AG09319 (cell line): ENCODE data around the gene ADGRL3.

Experiments
- DNase-seq: peaks from one replicate; pipeline ENCODE4 v3.0.0-alpha.2; 2010; ENCODE audit warnings: low read depth; ENCODE audit errors: extremely low read depth
- TF ChIP-seq, protein P1 (sequence below): IDR thresholded peaks from 2 replicates; pipeline ENCODE4 v1.5.1; 2011; ENCODE audit warnings: low read depth, mild to moderate bottlenecking, inconsistent platforms, low read length, moderate library complexity

Gene ADGRL3

DNA sequence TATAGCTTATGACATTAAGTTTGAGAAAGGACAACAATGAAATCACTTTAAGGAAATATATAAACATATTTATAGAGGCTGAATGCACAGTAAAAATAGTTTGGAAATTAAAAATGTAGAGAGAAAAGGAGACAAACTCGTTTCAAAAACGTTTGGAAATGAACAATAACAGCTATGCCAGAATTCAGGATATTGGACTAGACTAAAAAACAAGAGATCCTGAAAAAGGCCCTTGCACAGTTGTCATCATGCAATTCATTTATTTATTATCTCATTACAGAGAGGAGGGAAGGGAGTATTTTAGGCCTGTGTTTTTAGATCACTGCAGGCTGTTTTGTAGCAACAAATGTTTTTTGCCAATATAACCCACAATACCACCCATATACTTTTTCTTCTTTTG is 527.2 kb downstream of the ADGRL3 start:
- TF ChIP-seq, protein P1, sequence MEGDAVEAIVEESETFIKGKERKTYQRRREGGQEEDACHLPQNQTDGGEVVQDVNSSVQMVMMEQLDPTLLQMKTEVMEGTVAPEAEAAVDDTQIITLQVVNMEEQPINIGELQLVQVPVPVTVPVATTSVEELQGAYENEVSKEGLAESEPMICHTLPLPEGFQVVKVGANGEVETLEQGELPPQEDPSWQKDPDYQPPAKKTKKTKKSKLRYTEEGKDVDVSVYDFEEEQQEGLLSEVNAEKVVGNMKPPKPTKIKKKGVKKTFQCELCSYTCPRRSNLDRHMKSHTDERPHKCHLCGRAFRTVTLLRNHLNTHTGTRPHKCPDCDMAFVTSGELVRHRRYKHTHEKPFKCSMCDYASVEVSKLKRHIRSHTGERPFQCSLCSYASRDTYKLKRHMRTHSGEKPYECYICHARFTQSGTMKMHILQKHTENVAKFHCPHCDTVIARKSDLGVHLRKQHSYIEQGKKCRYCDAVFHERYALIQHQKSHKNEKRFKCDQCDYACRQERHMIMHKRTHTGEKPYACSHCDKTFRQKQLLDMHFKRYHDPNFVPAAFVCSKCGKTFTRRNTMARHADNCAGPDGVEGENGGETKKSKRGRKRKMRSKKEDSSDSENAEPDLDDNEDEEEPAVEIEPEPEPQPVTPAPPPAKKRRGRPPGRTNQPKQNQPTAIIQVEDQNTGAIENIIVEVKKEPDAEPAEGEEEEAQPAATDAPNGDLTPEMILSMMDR: no peak

DNA sequence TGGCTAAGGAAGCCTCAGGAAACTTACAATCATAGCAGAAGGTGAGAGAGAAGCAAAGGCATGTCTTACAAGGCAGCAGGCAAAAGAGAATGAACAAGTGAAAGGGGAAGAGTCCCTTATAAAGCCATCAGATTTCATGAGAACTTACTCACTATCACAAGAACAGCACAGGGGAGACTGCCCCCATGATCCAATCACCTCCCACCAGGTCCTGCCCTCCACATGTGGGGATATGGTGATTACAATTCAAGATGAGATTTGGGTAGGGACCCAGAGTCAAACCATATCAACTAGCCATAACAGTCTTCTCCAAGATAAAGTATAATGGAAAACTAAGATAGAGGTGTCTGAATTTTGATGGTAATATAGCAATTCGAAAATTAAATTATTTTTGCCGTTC is 534.3 kb downstream of the ADGRL3 start:
- no peak for DNase-seq
- TF ChIP-seq, protein P1: no peak

More for the DNA sequence above, 527.2 kb downstream of the ADGRL3 start:
- no peak for DNase-seq

DNA sequence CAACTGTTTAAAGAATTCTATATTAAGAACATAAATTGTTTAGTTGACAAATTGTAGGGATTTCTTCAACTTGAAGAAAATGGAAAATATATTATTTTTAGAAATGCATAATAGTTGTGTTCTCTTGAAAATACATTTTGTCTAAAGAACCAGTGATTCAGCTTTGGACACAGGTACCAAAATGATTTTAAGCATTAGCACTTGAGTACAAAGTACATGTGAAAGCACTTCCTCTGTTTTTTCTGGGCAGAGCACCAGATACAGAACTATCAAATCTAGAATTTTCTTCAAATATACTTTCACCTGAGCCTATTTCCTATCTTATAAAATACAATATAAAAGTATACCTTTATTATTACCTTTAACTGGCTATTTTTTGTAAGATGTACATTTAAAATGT is 539.8 kb downstream of the ADGRL3 start:
- no peak for DNase-seq
- TF ChIP-seq, protein P1: no peak

DNA sequence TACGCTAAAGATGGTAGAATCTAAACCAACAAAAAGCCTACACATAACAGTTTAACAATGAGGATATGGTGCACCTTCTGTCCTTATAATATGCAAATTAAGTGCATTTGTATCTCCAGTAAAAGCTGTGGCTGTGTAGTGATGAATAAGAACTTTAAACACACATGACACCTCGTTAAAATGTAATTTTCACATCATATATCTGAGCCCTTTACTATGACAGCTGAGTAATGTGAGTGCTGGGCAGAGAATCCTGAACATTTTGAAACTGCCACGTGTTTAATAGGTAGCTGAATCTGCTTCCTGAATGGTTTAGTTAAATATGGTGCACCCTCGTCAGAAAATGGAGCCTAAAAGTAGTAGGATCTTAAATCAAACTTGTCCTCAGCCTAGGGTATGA is 540.8 kb downstream of the ADGRL3 start:
- no peak for DNase-seq

DNA sequence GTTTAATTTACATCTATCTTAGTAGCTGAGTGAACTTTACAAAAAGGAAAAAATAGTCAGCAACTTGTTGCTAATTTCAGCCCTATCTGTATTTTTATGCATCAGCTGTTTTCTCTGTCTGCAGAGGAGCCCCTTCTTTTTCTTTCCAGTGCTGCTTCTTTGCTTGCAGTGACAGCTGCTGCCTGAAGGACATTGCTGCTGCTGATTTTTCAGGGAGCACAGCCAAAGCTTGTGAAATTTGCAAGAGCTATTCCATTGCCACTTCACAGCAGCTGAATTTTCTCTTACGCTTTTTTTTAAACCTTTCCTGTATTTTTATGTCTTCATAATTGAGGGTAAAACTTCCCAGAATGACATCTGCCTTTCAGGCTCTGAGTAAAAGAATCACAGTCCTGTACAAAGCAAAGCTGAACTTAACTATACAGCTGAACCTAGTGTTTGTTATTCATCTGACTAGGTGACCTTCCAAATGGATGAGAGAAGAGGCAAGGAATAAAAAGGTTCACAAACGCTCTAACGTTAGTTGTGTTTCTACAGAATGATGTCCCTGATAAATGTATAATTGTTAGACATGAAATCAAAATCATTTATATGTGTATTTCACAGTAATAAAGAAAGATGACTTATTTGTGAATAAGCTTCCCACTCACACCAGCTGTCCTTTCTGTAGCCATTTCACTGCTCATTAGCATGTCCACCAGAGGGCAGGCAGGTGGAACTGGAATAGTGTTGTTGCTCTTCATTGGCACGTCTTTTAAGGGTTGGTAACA is 541.4 kb downstream of the ADGRL3 start:
- no peak for DNase-seq
- TF ChIP-seq, protein P1: no peak

More for the DNA sequence above, 540.8 kb downstream of the ADGRL3 start:
- TF ChIP-seq, protein P1: no peak

DNA sequence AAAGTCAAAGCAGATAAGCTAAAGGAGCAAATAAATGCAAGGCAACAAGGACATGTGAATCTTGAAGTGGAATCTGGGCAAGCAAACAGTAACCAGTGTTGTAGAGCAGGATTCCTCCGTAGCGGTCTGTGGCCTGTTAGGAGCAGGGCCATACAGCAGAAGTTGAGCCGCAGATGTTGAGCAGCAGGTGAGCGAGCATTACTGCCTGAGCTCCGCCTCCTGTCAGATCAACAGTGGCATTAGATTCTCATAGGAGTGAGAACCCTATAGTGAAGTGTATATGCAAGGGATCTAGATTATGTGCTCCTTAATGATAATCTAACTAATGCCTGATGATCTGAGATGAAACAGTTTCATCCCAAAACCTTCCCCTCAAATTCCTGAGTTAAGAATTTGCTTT is 550.7 kb downstream of the ADGRL3 start:
- TF ChIP-seq, protein P1: no peak

DNA sequence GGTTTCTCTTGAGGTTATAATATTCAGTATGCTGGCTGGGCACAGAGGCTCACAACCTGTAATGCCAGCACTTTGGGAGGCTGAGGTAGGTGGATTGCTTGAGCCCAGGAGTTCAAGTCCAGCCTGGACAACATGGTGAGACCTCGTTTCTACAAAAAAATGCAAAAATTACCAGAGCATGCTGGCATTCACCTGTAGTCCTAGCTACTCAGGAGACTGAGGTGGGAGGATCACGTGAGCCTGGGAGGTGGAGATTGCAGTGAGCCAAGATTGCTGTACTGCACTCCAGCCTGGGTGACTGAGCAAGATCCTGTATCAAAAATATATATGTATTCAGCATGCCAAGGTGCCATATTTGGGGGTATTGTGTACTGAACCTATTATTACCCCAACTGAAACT is 552.5 kb downstream of the ADGRL3 start:
- TF ChIP-seq, protein P1: no peak
- no peak for DNase-seq

More for the DNA sequence above, 550.7 kb downstream of the ADGRL3 start:
- DNase-seq: no peak
